Measurements from ENCODE around the gene SLC25A46.

SLC25A46 gene

DNA sequence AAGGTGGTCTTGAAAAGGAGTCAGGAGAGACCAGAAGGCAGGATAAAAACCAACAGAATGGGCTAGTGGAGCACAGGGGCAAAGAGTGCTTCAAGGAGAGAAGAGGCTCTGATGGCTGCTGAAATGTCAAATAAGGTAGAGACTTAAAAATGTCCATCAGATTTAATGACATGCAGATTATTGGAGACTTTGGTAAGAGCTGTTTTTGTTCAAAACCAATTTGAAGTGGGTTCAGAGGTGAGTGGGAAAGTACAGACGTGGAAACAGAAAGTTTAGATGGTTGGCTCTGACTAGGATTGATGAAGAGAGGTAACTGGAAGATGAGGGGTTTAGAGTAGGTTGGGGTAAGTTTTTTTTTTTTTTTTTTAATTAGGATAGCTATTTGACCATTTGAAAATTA lies 14.1 kb downstream of the SLC25A46 start:
- no peak for DNase-seq
- TF ChIP-seq, protein P1, sequence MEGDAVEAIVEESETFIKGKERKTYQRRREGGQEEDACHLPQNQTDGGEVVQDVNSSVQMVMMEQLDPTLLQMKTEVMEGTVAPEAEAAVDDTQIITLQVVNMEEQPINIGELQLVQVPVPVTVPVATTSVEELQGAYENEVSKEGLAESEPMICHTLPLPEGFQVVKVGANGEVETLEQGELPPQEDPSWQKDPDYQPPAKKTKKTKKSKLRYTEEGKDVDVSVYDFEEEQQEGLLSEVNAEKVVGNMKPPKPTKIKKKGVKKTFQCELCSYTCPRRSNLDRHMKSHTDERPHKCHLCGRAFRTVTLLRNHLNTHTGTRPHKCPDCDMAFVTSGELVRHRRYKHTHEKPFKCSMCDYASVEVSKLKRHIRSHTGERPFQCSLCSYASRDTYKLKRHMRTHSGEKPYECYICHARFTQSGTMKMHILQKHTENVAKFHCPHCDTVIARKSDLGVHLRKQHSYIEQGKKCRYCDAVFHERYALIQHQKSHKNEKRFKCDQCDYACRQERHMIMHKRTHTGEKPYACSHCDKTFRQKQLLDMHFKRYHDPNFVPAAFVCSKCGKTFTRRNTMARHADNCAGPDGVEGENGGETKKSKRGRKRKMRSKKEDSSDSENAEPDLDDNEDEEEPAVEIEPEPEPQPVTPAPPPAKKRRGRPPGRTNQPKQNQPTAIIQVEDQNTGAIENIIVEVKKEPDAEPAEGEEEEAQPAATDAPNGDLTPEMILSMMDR (IDR thresholded peaks at IDR 0.05; ENCODE audit: low read depth, low read length) = no peak
- Histone ChIP-seq H3K9me3 (ENCODE audit: severe bottlenecking) (no peaks in the 10 kb centered on the region), H3K27ac (no peak overlapping the region), H3K27me3 (ENCODE audit: insufficient read depth, low read depth, severe bottlenecking) (no peaks in the 10 kb centered on the region), H3K36me3 (peaks cover 3% of the 10 kb centered on the region; the same call in 1 of the 2 replicates), H3K4me3 (ENCODE audit: low read depth, low read length) (no peak overlapping the region)

DNA sequence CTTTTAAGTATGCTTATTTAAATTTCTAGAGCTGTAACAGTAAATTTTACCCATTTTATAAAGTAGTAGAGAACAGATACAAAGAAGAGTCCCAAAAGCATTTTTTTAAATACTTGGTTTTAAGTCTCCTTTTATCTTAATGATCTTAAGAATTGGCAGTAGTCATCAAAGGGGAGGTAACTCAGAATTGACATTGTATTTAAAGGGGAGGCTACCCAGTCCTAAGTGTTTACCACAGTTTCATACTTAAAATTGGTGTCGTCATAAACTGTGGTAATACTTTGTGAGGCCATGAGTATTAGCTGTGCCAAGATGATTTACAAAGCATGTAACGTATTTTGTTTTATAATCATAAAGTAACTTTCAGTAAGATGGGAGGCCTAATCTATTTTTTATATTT lies 14.8 kb downstream of the SLC25A46 start:
- TF ChIP-seq, protein P1 (IDR thresholded peaks at IDR 0.05; ENCODE audit: low read depth, low read length) = no peak
- DNase-seq = no peak
- H3K4me3 ChIP-seq (ENCODE audit: low read depth, low read length) = no peak overlapping the region
- no peak overlapping the region for H3K27ac ChIP-seq
- H3K27me3 ChIP-seq (ENCODE audit: insufficient read depth, low read depth, severe bottlenecking) = no peaks in the 10 kb centered on the region
- H3K9me3 ChIP-seq (ENCODE audit: severe bottlenecking) = no peaks in the 10 kb centered on the region
- no peaks in the 10 kb centered on the region; the same call in 1 of the 2 replicates for H3K36me3 ChIP-seq

DNA sequence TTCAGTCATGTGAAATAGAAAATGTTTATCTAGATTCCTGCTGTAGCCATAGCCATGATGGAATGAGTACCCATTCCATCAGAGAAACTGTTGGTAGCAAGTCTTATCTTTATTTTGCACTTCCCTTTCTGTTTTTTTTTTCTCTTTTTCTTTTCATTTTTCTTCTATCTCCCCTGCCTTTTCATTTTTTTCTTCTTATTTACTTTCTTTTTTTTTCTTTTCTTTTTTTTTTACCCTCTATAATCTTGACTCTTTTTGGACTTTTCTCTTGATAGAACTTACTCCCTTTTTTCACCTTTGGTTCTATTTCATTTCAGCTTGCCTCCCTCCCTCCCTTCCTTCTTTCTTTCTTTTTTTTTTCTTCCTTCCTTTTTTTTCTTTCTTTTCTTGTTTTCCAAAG lies 15.4 kb downstream of the SLC25A46 start:
- Histone ChIP-seq H3K27ac (no peak overlapping the region), H3K9me3 (ENCODE audit: severe bottlenecking) (no peaks in the 10 kb centered on the region), H3K36me3 (no peaks in the 10 kb centered on the region; the same call in 1 of the 2 replicates), H3K4me3 (ENCODE audit: low read depth, low read length) (no peak overlapping the region), H3K27me3 (ENCODE audit: insufficient read depth, low read depth, severe bottlenecking) (no peaks in the 10 kb centered on the region)
- TF ChIP-seq, protein P1 (IDR thresholded peaks at IDR 0.05; ENCODE audit: low read depth, low read length) = no peak
- no peak for DNase-seq

DNA sequence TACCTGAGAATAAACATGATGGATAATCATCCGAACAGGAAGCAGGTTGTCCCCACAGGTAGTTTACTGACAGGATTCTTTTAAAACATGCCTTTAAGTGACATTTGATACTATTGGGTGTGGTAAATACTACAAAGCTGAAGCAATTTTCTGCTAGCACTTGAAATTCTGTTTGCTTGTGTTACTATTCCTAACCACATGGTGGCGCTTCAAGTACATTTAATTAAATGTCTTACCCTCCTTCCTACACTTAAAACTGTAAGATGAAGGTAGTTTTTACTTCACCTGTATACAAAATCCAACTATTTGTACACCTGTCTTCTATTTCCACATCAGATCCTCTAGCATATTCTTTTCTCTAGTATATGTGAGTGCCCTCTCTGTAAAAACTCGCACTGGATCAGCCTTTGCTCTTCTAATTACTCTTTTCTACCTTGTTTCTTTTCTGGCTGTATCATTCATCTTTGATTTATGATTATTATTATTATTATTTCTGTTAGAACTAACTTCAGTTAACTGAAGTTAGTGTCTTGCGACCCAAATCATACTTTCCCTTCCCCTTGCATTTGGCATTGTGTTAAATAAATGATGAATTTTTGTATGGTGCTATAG lies 18.4 kb downstream of the SLC25A46 start:
- peaks cover 9% of the 10 kb centered on the region for H3K36me3 ChIP-seq

GRCh38 chr5:110760158-110760557 lies 21.4 kb downstream of the SLC25A46 start:
- Histone ChIP-seq H3K27me3 (ENCODE audit: insufficient read depth, low read depth, severe bottlenecking) (no peaks in the 10 kb centered on the region), H3K27ac (no peak overlapping the region), H3K36me3 (peaks cover 11% of the 10 kb centered on the region), H3K9me3 (ENCODE audit: severe bottlenecking) (no peaks in the 10 kb centered on the region), H3K4me3 (ENCODE audit: low read depth, low read length) (no peak overlapping the region)
- TF ChIP-seq, protein P1 (IDR thresholded peaks at IDR 0.05; ENCODE audit: low read depth, low read length) = no peak
- no peak for DNase-seq

More for the DNA sequence above, 18.4 kb downstream of the SLC25A46 start:
- peak; percentile 8 for DNase-seq
- Histone ChIP-seq H3K27me3 (ENCODE audit: insufficient read depth, low read depth, severe bottlenecking) (no peaks in the 10 kb centered on the region), H3K9me3 (ENCODE audit: severe bottlenecking) (no peaks in the 10 kb centered on the region), H3K4me3 (ENCODE audit: low read depth, low read length) (no peak overlapping the region), H3K27ac (no peak overlapping the region)
- TF ChIP-seq, protein P1 (IDR thresholded peaks at IDR 0.05; ENCODE audit: low read depth, low read length) = peak; percentile 39; the same call in 1 of the 2 replicates

Measured in WERI-Rb-1 (cell line).